GM19025 (cell line): Measurements from ENCODE around the gene ZNF429.
"Not testable (repeated sequence)": the region's sequence is repeated elsewhere in the genome, so short reads cannot be mapped to it uniquely, and the experiment has no call there.

ENCODE experiments used
- ATAC-seq: cut with Tn5 transposase; IDR thresholded peaks from one replicate; pipeline ENCODE4 v1.9.1; 2021; ENCODE audit warnings: mild to moderate bottlenecking, low read depth, moderate library complexity; ENCODE audit not compliant: unreplicated experiment

The ZNF429 gene

DNA sequence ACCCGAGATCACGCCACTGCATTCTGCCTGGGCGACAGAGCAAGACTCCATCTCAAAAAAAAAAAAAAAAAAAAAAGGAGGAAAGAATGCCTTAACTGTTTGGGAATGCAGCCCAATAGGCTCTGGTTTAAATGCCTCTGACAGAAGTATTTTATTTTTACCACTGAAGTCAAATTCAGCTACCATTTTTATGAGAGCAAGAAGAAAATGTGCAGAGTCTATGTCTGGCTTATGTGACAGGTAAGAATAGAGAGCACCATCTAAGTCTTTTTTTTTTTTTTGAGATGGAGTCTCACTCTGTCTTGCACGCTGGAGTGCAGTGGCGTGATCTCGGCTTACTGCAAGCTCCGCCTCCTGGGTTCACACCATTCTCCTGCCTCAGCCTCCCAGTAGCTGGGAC is 7.2 kb downstream of the ZNF429 start:
- ATAC-seq = not testable (repeated sequence)

GRCh38 chr19:21513651-21514050 is 8.2 kb downstream of the ZNF429 start:
- no peak for ATAC-seq

DNA sequence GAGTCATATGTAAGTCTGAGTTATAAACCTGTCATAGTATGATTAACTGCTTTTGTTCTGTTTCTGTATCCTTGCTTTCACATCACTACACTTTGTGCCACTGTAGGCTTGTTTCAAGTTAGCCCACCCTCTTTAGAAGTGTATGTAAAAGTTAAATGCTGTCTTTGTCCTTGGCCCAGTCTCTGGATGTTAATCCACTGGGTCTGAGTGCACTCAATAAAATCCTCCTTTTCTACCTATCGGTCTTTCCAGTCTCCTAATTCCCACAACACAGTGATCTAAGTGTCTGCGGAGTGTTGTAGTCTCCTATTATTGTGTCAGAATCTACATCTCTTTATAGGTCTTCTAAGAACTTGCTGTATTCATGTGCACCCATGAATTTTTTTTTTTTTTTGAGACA is 14.1 kb downstream of the ZNF429 start:
- ATAC-seq = no peak

DNA sequence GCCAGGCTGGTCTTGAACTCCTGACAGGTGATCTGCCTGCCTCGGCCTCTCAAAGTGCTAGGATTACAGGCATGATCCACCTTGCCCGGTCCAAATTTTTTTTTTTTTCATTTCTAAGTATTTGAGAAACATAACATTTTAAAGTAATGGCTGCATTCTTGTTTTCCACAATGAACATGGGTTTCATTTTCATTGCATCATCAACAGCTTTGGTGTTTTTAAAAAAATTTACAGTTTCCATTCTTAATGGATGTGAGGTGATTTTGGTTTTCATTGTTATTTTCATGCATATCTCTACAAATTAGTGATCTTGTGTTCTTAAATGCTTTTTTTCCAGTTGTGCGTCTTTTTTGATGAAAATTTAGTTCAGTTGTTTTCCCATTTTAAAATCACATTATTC is 27.5 kb downstream of the ZNF429 start:
- ATAC-seq = no peak

GRCh38 chr19:21536741-21537290 is 31.4 kb downstream of the ZNF429 start:
- ATAC-seq = not testable (repeated sequence)

DNA sequence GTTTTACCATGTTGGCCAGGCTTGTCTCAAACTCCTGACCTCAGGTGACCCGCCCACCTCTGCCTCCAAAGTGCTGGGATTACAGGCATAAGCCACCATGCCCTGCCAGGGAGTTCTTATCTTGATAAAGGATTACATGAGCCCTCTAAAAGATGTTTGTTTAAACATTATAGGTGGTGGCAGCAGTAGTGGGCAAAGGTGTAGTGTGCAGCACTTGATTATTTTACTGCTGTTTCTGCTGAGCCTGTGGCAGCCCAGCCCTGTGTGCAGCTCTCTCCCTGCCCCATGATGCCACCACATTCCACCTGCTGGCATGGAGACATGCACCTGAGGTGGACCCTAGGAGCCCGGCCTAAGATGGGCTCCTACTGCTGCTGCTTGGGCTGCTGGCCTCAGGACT is 54.0 kb downstream of the ZNF429 start:
- ATAC-seq = no peak

DNA sequence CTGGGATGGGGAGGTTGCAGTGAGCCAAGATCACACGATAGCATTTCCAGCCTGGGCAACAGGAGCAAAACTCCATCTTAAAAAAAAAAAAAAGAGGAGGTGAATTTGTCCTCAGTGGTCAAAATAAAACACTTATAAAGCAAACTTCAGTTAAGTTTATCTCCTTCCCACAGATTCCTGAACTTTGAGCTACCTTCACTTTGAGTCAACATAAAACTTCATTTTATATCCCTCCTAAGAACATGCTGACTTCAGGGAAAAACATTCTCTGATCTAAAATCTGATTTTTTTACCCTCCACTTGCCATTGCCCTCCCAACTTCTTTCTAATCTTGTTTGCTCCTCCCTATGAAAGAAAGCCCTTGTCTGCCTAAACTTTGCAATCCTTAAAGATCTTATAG is 59.0 kb downstream of the ZNF429 start:
- no peak for ATAC-seq

GRCh38 chr19:21566073-21566472 is 60.7 kb downstream of the ZNF429 start:
- no peak for ATAC-seq

GRCh38 chr19:21567806-21568205 is 62.4 kb downstream of the ZNF429 start:
- ATAC-seq = not testable (repeated sequence)

GRCh38 chr19:21568816-21569493 is 63.6 kb downstream of the ZNF429 start:
- no peak for ATAC-seq

DNA sequence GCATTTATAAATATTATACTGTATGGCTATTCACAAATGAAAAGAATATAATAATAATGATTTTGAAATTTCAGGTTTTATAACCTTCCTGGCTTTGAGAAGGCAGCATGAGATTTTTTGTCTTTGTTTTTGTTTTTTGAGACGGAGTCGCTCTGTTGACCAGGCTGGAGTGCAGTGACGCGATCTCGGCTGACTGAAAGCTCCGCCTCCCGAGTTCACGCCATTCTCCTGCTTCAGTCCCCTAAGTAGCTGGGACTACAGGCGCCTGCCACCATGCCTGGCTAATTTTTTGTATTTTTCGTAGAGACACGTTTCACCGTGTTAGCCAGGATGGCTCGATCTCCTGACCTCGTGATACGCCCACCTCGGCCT is 64.1 kb downstream of the ZNF429 start:
- ATAC-seq = no peak

GRCh38 chr19:21571316-21571715 is 65.9 kb downstream of the ZNF429 start:
- ATAC-seq = no peak

DNA sequence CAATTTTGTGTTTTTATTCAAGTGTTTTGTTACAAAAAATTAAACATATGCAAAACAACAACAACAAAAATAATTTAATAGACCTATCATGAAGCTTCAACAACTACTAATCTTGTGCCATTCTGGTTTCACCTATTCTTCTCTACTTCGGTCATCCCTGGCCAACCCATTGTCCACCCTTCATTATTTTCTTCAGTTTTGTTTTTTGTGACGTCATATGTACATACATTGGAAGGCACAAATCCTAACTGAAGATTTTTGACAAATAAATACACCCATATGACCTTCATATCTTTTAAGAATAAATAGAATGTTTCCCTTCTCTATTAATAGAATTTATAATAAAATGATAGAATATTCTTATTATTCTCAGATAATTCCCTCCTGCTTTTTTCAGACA is 69.2 kb downstream of the ZNF429 start:
- no peak for ATAC-seq

DNA sequence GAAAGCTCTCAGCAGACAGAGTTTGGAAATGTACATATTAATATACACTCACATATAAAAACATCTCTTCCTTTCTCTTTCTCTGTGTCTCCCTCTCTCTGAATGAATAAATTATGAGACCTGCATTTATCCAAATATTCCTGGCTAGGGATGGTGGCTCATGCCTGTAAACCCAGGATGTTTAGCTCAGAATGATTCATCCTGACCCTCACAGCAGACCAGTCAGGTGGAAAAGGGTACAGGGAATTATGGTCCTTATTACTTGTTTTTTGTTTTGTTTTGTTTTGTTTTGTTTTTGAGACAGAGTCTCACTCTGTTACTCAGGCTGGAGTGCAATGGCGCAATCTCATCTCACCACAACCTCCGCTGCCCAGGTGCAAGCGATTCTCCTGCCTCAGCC is 71.1 kb downstream of the ZNF429 start:
- ATAC-seq = no peak

DNA sequence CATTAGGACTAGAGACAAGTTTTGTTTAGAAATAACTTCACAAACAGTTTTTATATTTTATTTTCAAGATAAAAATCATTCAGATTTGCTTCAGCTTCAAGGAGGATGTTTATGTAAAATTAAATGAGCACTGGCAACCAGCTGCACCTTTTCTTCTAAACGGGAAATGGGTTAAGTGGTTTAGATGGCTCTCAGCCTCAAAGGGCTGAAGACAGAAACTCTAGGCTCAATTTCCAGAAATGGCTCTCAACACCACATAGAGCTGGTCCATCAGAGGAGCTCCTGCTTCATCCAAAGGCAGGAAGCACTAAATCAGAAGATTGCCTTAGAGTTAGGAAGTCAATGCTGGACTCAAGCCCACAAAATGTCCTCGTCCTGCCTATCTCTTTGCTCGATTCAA is 74.7 kb downstream of the ZNF429 start:
- ATAC-seq = no peak

DNA sequence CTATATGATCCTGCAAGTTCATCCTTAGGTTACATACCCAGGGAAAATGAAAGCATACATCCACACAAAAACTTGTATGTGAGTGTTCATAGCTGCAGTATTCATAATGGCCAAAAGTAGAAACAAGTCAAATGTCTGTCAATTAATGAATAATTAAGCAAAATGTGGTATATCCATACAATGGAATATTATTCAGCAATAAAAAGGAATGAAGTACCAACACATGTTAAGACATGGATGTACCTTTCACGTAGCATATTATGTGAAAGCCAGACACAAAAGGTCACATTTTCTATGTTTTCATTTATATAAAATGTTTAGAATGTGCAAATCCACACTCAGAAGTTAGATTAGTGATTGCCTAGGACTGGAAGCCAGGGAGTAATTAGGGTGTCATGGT is 75.4 kb downstream of the ZNF429 start:
- ATAC-seq = no peak

- ATAC-seq = no peak
Observed at GRCh38 chr19:21581646-21582240, 76.3 kb downstream of the ZNF429 start.

GRCh38 chr19:21584537-21584936 is 79.1 kb downstream of the ZNF429 start:
- no peak for ATAC-seq

- ATAC-seq = no peak
Observed at GRCh38 chr19:21585281-21585890, 80.0 kb downstream of the ZNF429 start.

GRCh38 chr19:21586311-21587116 is 81.1 kb downstream of the ZNF429 start:
- ATAC-seq = no peak

- no peak for ATAC-seq
Observed at GRCh38 chr19:21587117-21587461, 81.7 kb downstream of the ZNF429 start.
